PC-9 (cell line): ENCODE results near the gene STPG1. TPM values are rescaled to one million over a fixed set of nuclear protein-coding genes. Genes with fewer than 3 reads are reported as not detected.

ENCODE experiments used
- BruUV-seq: library from RNA; stranded (reverse); fragments of 400-500 nt; replicated peaks from 2 replicates; lab custom pipeline; 2021; lab: Mats Ljungman, UMichigan
- CTCF ChIA-PET: fragments of 300-600 bp; sonication (Branson Sonifier 250); formaldehyde crosslinking; loops from one replicate; lab custom pipeline; 2022; ENCODE audit warnings: antibody characterized with exemption; lab: Charles Lee
- POLR2A ChIA-PET: fragments of 300-600 bp; sonication (Branson Sonifier 250); formaldehyde crosslinking; loops from one replicate; lab custom pipeline; 2022; ENCODE audit warnings: antibody characterized with exemption; ENCODE audit not compliant: unreplicated experiment; lab: Charles Lee
- DNase-seq, 2 experiments: peaks; one replicate each; pipeline versions ENCODE4 v3.0.0 to v3.0.0-alpha.2; 2015 to 2022; ENCODE audit warnings: mixed read lengths in 1 of 2
- H2AFZ ChIP-seq: fragments of 200-600 bp; sonication (generic); 2 replicates; pipeline ENCODE4 v1.8.1; 2017; ENCODE audit warnings: antibody characterized with exemption
- H3F3A ChIP-seq: fragments of 200-600 bp; sonication (generic); 2 replicates; pipeline ENCODE4 v1.8.1; 2017; ENCODE audit warnings: antibody characterized with exemption, mild to moderate bottlenecking, low read depth; ENCODE audit not compliant: insufficient read depth
- H3K27ac ChIP-seq: fragments of 200-600 bp; sonication (generic); 2 replicates; pipeline ENCODE4 v1.6.1; 2016; ENCODE audit warnings: mixed run types
- H3K27me3 ChIP-seq: fragments of 200-600 bp; sonication (generic); 2 replicates; pipeline ENCODE4 v1.6.1; 2016; ENCODE audit warnings: low read depth, mixed run types; ENCODE audit not compliant: insufficient read depth
- H3K36me3 ChIP-seq: fragments of 200-600 bp; sonication (generic); 2 replicates; pipeline ENCODE4 v1.6.1; 2016; ENCODE audit warnings: low read depth, mixed run types
- H3K4me1 ChIP-seq: fragments of 200-600 bp; sonication (generic); replicated peaks from 2 replicates; pipeline ENCODE4 v1.6.1; 2016; ENCODE audit warnings: mixed run types; ENCODE audit not compliant: insufficient read depth
- H3K4me2 ChIP-seq: fragments of 200-600 bp; sonication (generic); 2 replicates; pipeline ENCODE4 v1.6.1; 2017; ENCODE audit warnings: mixed run types
- H3K4me3 ChIP-seq: fragments of 200-600 bp; sonication (generic); 2 replicates; pipeline ENCODE4 v1.6.1; 2016; ENCODE audit warnings: mixed run types
- H3K79me2 ChIP-seq: fragments of 200-600 bp; sonication (generic); 2 replicates; pipeline ENCODE4 v1.6.1; 2017; ENCODE audit warnings: low read depth, mixed run types
- H3K9me2 ChIP-seq: fragments of 200-600 bp; sonication (generic); 2 replicates; pipeline ENCODE4 v1.8.1; 2017; ENCODE audit warnings: mild to moderate bottlenecking; ENCODE audit not compliant: insufficient read depth
- H3K9me3 ChIP-seq: fragments of 200-600 bp; sonication (generic); 2 replicates; pipeline ENCODE4 v1.8.1; 2016; ENCODE audit warnings: low read depth; ENCODE audit not compliant: insufficient read depth
- H4K20me1 ChIP-seq: fragments of 200-600 bp; sonication (generic); 2 replicates; pipeline ENCODE4 v1.8.1; 2017; ENCODE audit not compliant: insufficient read depth
- EZH2 ChIP-seq: fragments of 200-600 bp; sonication (generic); IDR thresholded peaks from 2 replicates; pipeline ENCODE4 v1.8.0; 2017; ENCODE audit warnings: antibody characterized with exemption, low read depth
- intact Hi-C: fragments of 100-400 bp; cut with micrococcal nuclease; formaldehyde crosslinking; loops from one replicate; pipeline ENCODE4 v1.10.0; 2022; ENCODE audit not compliant: unreplicated experiment
- total RNA-seq: library from RNA; stranded (reverse); gene quantifications from 2 replicates; pipeline ENCODE4 v1.2.3, GENCODE V29; 2021
- TF ChIP-seq, protein P1 (sequence below): fragments of 200-600 bp; sonication (generic); conservative IDR thresholded peaks from 2 replicates; pipeline ENCODE4 v1.6.1; 2017; ENCODE audit warnings: mixed run types, antibody characterized with exemption, mild to moderate bottlenecking, moderate library complexity

STPG1 gene
- total RNA-seq, 1 experiment from 2014 or later = 11.4 TPM

DNA sequence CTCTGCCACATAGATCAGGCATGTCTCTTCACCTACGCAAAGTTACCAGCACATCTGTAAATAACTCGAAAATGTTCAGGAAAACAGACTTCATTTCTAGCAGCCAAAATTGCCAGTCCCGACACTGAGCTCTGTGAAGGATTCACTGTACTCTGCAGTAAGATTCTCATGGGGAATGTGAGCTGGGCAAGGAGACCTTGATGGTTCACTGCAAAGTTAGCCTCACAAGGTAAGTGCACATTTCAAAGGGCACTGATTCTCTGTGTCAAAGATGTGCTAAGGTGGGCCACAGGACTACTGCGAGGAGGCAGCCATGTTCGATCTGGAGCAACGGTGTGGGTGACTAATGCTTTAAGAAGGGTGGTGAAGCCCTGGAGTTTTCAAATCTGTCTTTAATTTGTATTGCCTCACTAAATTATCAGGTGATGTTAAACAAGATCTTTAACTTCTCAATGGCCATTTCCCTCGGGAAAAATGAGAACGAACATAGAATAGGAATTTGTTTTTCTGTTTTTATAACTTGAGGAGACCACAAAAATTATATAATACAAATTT, 25.2 kb downstream of the STPG1 start:
- H3K4me2 ChIP-seq = no peak overlapping the region
- no TSS peak for BruUV-seq
- H3K9me3 ChIP-seq = no peaks in the 10 kb centered on the region
- no peak for TF ChIP-seq EZH2
- TF ChIP-seq, protein P1, sequence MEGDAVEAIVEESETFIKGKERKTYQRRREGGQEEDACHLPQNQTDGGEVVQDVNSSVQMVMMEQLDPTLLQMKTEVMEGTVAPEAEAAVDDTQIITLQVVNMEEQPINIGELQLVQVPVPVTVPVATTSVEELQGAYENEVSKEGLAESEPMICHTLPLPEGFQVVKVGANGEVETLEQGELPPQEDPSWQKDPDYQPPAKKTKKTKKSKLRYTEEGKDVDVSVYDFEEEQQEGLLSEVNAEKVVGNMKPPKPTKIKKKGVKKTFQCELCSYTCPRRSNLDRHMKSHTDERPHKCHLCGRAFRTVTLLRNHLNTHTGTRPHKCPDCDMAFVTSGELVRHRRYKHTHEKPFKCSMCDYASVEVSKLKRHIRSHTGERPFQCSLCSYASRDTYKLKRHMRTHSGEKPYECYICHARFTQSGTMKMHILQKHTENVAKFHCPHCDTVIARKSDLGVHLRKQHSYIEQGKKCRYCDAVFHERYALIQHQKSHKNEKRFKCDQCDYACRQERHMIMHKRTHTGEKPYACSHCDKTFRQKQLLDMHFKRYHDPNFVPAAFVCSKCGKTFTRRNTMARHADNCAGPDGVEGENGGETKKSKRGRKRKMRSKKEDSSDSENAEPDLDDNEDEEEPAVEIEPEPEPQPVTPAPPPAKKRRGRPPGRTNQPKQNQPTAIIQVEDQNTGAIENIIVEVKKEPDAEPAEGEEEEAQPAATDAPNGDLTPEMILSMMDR = no peak
- DNase-seq = no peak
- H2AFZ ChIP-seq = no peak overlapping the region
- intact Hi-C loops = no loop called here
- POLR2A ChIA-PET = interaction anchor here (0.6 kb wide), 1 partner anchor 408 kb away, joined by 3 read pairs; no protein-coding TSS in a partner anchor
- CTCF ChIA-PET = interaction anchor here (0.6 kb wide), 1 partner anchor 443 kb away, joined by 4 read pairs; no protein-coding TSS in a partner anchor
- no peaks in the 10 kb centered on the region for H4K20me1 ChIP-seq
- H3K36me3 ChIP-seq = no peaks in the 10 kb centered on the region
- no peaks in the 10 kb centered on the region for H3K79me2 ChIP-seq
- H3K9me2 ChIP-seq = no peaks in the 10 kb centered on the region
- H3K4me3 ChIP-seq = no peak overlapping the region
- no peak overlapping the region for H3K27ac ChIP-seq
- H3K4me1 ChIP-seq = peaks cover 21% of the 10 kb centered on the region
- H3K27me3 ChIP-seq = no peaks in the 10 kb centered on the region
- peaks cover 10% of the 10 kb centered on the region for H3F3A ChIP-seq

DNA sequence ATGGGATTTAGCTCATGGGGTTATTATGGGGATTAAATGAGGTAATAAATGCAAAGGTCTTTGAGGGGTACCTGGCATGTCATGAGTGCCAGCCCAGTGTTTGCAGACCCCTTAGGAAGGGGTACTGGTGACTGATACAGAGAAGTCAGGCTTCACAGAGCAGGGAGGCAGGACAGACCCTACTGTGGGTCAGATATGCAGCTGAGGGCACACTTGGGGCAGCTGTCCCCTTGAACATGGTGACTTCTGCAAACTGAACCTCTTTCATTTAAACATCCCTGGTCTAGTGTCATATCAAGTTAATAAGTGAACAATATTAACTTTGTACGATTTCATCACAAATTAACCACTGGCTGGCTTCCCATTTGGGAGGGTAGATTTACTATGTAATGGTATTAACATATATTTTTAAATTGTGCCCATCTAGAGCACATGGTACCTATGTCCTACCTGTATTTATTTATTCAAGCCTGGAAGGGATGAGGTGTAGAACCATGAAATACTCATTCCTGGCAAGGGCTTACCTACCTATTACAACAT, 25.9 kb downstream of the STPG1 start:
- no TSS peak for BruUV-seq
- H3K4me2 ChIP-seq = no peak overlapping the region
- H3K79me2 ChIP-seq = no peaks in the 10 kb centered on the region
- H3K4me3 ChIP-seq = no peak overlapping the region
- intact Hi-C loops = no loop called here
- H3K27ac ChIP-seq = no peak overlapping the region
- peaks cover 21% of the 10 kb centered on the region for H3K4me1 ChIP-seq
- H3K9me3 ChIP-seq = no peaks in the 10 kb centered on the region
- no peak overlapping the region for H2AFZ ChIP-seq
- TF ChIP-seq EZH2 = no peak
- TF ChIP-seq, protein P1 = no peak
- H4K20me1 ChIP-seq = no peaks in the 10 kb centered on the region
- H3F3A ChIP-seq = peaks cover 8% of the 10 kb centered on the region
- DNase-seq = no peak
- H3K27me3 ChIP-seq = no peaks in the 10 kb centered on the region
- H3K36me3 ChIP-seq = no peaks in the 10 kb centered on the region
- ChIA-PET CTCF (interaction anchor here (0.5 to 0.8 kb wide), 2 partner anchors 186 to 471 kb away, joined by 3 to 4 read pairs; no protein-coding TSS in a partner anchor), POLR2A (interaction anchor here (0.6 kb wide), 1 partner anchor 407 kb away, joined by 3 read pairs; no protein-coding TSS in a partner anchor)
- no peaks in the 10 kb centered on the region for H3K9me2 ChIP-seq

DNA sequence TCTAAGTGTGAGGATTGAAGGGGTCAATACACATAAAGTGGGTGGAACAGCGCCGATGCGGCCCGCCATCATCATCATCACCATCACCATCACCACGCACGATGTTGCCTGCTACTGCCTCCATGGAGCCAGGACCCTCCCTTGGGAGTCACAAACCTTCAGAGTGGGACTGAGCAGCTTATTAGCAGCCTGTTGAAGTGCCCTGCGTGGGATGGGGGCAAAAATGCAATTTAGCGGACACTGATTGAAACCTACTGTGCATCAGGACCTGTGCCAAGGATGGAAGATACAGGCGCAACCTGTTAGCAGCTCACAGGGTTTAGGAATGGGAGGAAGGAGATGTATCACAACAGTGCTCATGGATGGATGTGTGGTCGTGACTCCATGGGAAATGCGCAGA, 26.7 kb downstream of the STPG1 start:
- ChIA-PET POLR2A (no interaction called here), CTCF (interaction anchor here (0.5 to 0.8 kb wide), 2 partner anchors 185 to 470 kb away, joined by 3 to 4 read pairs; no protein-coding TSS in a partner anchor)
- TF ChIP-seq EZH2 = no peak
- TF ChIP-seq, protein P1 = no peak
- Histone ChIP-seq H4K20me1 (no peaks in the 10 kb centered on the region), H3K27me3 (no peaks in the 10 kb centered on the region), H3K36me3 (no peaks in the 10 kb centered on the region), H3K9me3 (no peaks in the 10 kb centered on the region), H3K4me1 (peaks cover 18% of the 10 kb centered on the region), H2AFZ (no peak overlapping the region), H3K27ac (no peak overlapping the region), H3K79me2 (no peaks in the 10 kb centered on the region), H3K9me2 (no peaks in the 10 kb centered on the region), H3K4me2 (no peak overlapping the region), H3F3A (peaks cover 6% of the 10 kb centered on the region), H3K4me3 (no peak overlapping the region)
- intact Hi-C loops = no loop called here
- DNase-seq = no peak
- BruUV-seq = no TSS peak
